H1 (cell line): ENCODE results near the gene MFGE8. TPM values are rescaled to one million over a fixed set of nuclear protein-coding genes. Genes with fewer than 3 reads are reported as not detected.

ENCODE experiments used
- CTCF ChIA-PET: fragments of 300-600 bp; sonication (Branson Sonifier 250); formaldehyde crosslinking; loops from one replicate; lab custom pipeline; 2021; ENCODE audit not compliant: partially characterized antibody; lab: Charles Lee
- POLR2A ChIA-PET: fragments of 300-600 bp; sonication (Branson Sonifier 250); formaldehyde crosslinking; loops from one replicate; lab custom pipeline; 2021; ENCODE audit warnings: inconsistent platforms; ENCODE audit not compliant: partially characterized antibody; lab: Charles Lee
- DNase-seq, 2 experiments: peaks; one replicate each; pipeline versions ENCODE4 v3.0.0 to v3.0.0-alpha.2; 2010 to 2022; ENCODE audit warnings: low spot score in 2 of 2, low read depth in 1 of 2, mixed read lengths in 1 of 2
- FAIRE-seq: peaks from 2 replicates; lab custom pipeline; 2011; peaks lifted over from hg19 to GRCh38; lab: Jason Lieb, UNC
- H2AFZ ChIP-seq: 2 replicates; pipeline ENCODE4 v1.8.1; 2012; ENCODE audit warnings: low read length, inconsistent platforms
- H2AK5ac ChIP-seq: 2 replicates; pipeline ENCODE4 v1.6.1; 2013; ENCODE audit warnings: low read depth, low read length
- H2BK120ac ChIP-seq: replicated peaks from 2 replicates; pipeline ENCODE3; 2013; ENCODE audit warnings: low read depth, low read length, inconsistent platforms
- H2BK12ac ChIP-seq: 2 replicates; pipeline ENCODE4 v1.6.1; 2013; ENCODE audit warnings: low read depth, low read length
- H2BK15ac ChIP-seq: 2 replicates; pipeline ENCODE4 v1.6.1; 2013; ENCODE audit warnings: low read length
- H2BK20ac ChIP-seq: 2 replicates; pipeline ENCODE4 v1.6.1; 2013; ENCODE audit warnings: low read length
- H2BK5ac ChIP-seq: 2 replicates; pipeline ENCODE4 v1.6.1; 2013; ENCODE audit warnings: low read depth, low read length
- H3K14ac ChIP-seq: 2 replicates; pipeline ENCODE4 v1.6.1; 2013; ENCODE audit warnings: inconsistent platforms; ENCODE audit not compliant: insufficient read length
- H3K18ac ChIP-seq: 2 replicates; pipeline ENCODE4 v1.6.1; 2013; ENCODE audit warnings: low read length; ENCODE audit errors: extremely low read depth
- H3K23ac ChIP-seq: 2 replicates; pipeline ENCODE4 v1.6.1; 2013; ENCODE audit warnings: inconsistent platforms; ENCODE audit not compliant: insufficient read length
- H3K23me2 ChIP-seq: 2 replicates; pipeline ENCODE4 v1.6.1; 2013; ENCODE audit warnings: low read depth, low read length
- H3K27ac ChIP-seq: 2 replicates; pipeline ENCODE4 v1.6.1; 2011; ENCODE audit warnings: low read depth, low read length, inconsistent platforms
- H3K27me3 ChIP-seq, 4 experiments: replicated peaks in 1 of 4; 1 replicate in 1 of 4; 2 replicates in 3 of 4; pipeline versions ENCODE4 v1.6.1 to v1.8.1; 2011 to 2013; ENCODE audit warnings: low read length in 3 of 4, mild to moderate bottlenecking in 3 of 4, inconsistent platforms in 2 of 4, mixed read lengths in 2 of 4, moderate library complexity in 1 of 4; ENCODE audit not compliant: control insufficient read depth in 3 of 4, insufficient read depth in 3 of 4; ENCODE audit errors: extremely low read depth in 1 of 4
- H3K36me3 ChIP-seq, 4 experiments: 2 replicates each; pipeline versions ENCODE4 v1.6.1 to v1.8.1; 2011 to 2013; ENCODE audit warnings: mild to moderate bottlenecking in 4 of 4, low read length in 3 of 4, moderate library complexity in 2 of 4, control low read depth in 1 of 4, inconsistent platforms in 1 of 4; ENCODE audit not compliant: insufficient read depth in 4 of 4, control insufficient read depth in 2 of 4
- H3K4ac ChIP-seq: replicated peaks from 2 replicates; pipeline ENCODE3; 2013; ENCODE audit warnings: low read length, low read depth, mixed read lengths, inconsistent platforms; ENCODE audit not compliant: insufficient read length
- H3K4me1 ChIP-seq, 4 experiments: replicated peaks in 1 of 4; 1 replicate in 1 of 4; 2 replicates in 3 of 4; pipeline versions ENCODE4 v1.6.1 to v1.8.1; 2011 to 2013; ENCODE audit warnings: low read length in 3 of 4, inconsistent platforms in 2 of 4, mixed read lengths in 1 of 4; ENCODE audit not compliant: insufficient read depth in 4 of 4, control insufficient read depth in 3 of 4
- H3K4me2 ChIP-seq, 2 experiments: 2 replicates each; pipeline versions ENCODE4 v1.6.1 to v1.8.1; 2011 to 2013; ENCODE audit warnings: low read depth in 2 of 2, low read length in 2 of 2, control low read depth in 1 of 2, inconsistent platforms in 1 of 2, mild to moderate bottlenecking in 1 of 2; ENCODE audit not compliant: insufficient read depth in 1 of 2
- H3K4me3 ChIP-seq, 4 experiments: fragments of 200-600, 300-600 bp in 1 of 4; sonication (generic), shearing (Covaris generic), sonication (Bioruptor Twin) in 1 of 4; 2 replicates each; pipeline versions ENCODE4 v1.5.1 to v1.8.1; 2011 to 2016; ENCODE audit warnings: low read length in 4 of 4, low read depth in 3 of 4, control low read depth in 2 of 4, inconsistent platforms in 2 of 4, mild to moderate bottlenecking in 2 of 4, mixed read lengths in 1 of 4, moderate library complexity in 1 of 4; ENCODE audit not compliant: insufficient read depth in 2 of 4; ENCODE audit errors: extremely low read depth in 1 of 4
- H3K56ac ChIP-seq: replicated peaks from 2 replicates; pipeline ENCODE3; 2013; ENCODE audit warnings: low read depth, mild to moderate bottlenecking, mixed read lengths, low read length, inconsistent platforms; ENCODE audit not compliant: insufficient read length
- H3K79me1 ChIP-seq: 2 replicates; pipeline ENCODE4 v1.6.1; 2013; ENCODE audit warnings: low read depth, low read length, control low read depth
- H3K79me2 ChIP-seq, 2 experiments: 2 replicates each; pipeline versions ENCODE4 v1.6.1 to v1.8.1; 2012 to 2013; ENCODE audit warnings: low read length in 2 of 2, mild to moderate bottlenecking in 2 of 2, inconsistent platforms in 1 of 2; ENCODE audit not compliant: insufficient read depth in 2 of 2, control insufficient read depth in 1 of 2
- H3K9ac ChIP-seq, 4 experiments: replicated peaks in 1 of 4; 1 replicate in 1 of 4; 2 replicates in 3 of 4; pipeline versions ENCODE4 v1.6.1 to v1.8.1; 2011 to 2013; ENCODE audit warnings: low read depth in 3 of 4, low read length in 3 of 4, control low read depth in 2 of 4, mild to moderate bottlenecking in 2 of 4, moderate library complexity in 2 of 4, inconsistent platforms in 1 of 4; ENCODE audit errors: extremely low read depth in 1 of 4
- H3K9me3 ChIP-seq, 2 experiments: 2 replicates each; pipeline versions ENCODE4 v1.6.1 to v1.8.1; 2012 to 2013; ENCODE audit warnings: mild to moderate bottlenecking in 2 of 2, moderate library complexity in 2 of 2, control low read depth in 1 of 2, inconsistent platforms in 1 of 2, low read depth in 1 of 2, low read length in 1 of 2, mixed read lengths in 1 of 2; ENCODE audit not compliant: insufficient read depth in 2 of 2
- H4K20me1 ChIP-seq, 2 experiments: replicated peaks in 1 of 2; 2 replicates each; pipeline versions ENCODE3 to v1.8.1; 2011 to 2013; ENCODE audit warnings: inconsistent platforms in 2 of 2, low read length in 2 of 2, mild to moderate bottlenecking in 1 of 2; ENCODE audit not compliant: insufficient read depth in 2 of 2, control insufficient read depth in 1 of 2
- H4K5ac ChIP-seq: 2 replicates; pipeline ENCODE4 v1.6.1; 2013; ENCODE audit warnings: low read length, low read depth, mixed read lengths, inconsistent platforms; ENCODE audit not compliant: insufficient read length
- H4K8ac ChIP-seq: 2 replicates; pipeline ENCODE4 v1.8.0; 2013; ENCODE audit warnings: mild to moderate bottlenecking, moderate library complexity, low read length, inconsistent platforms; ENCODE audit not compliant: insufficient read depth; ENCODE audit errors: extremely low read depth
- H4K91ac ChIP-seq: replicated peaks from 2 replicates; pipeline ENCODE3; 2013; ENCODE audit warnings: low read length, mixed read lengths, inconsistent platforms; ENCODE audit not compliant: insufficient read length
- CHD2 ChIP-seq: IDR thresholded peaks from 2 replicates; pipeline ENCODE4 v1.6.1; 2012; ENCODE audit warnings: low read length, improper control_type of control experiment
- GABPA ChIP-seq: IDR thresholded peaks from 2 replicates; pipeline ENCODE4 v1.6.1; 2011; ENCODE audit warnings: mild to moderate bottlenecking, low read length, moderate library complexity, borderline replicate concordance; ENCODE audit not compliant: insufficient read depth
- GTF2F1 ChIP-seq: IDR thresholded peaks from 2 replicates; pipeline ENCODE4 v1.6.1; 2012; ENCODE audit warnings: low read depth, low read length, improper control_type of control experiment, borderline replicate concordance
- KDM4A ChIP-seq: IDR thresholded peaks from one replicate; pipeline ENCODE4 v1.7.1; 2012; ENCODE audit warnings: low read depth, mild to moderate bottlenecking, moderate library complexity, low read length, inconsistent platforms; ENCODE audit not compliant: severe bottlenecking
- KDM5A ChIP-seq: fragments of 200-600 bp; IDR thresholded peaks from 2 replicates; pipeline ENCODE4 v1.7.1; 2012; ENCODE audit warnings: mild to moderate bottlenecking, low read length, inconsistent platforms, mixed read lengths
- PHF8 ChIP-seq: fragments of 200-600 bp; sonication (generic); conservative IDR thresholded peaks from 2 replicates; pipeline ENCODE4 v1.7.1; 2012; ENCODE audit warnings: low read depth, mild to moderate bottlenecking, inconsistent platforms, low read length, moderate library complexity
- POLR2A ChIP-seq, 2 experiments: IDR thresholded peaks; 1 replicate in 1 of 2; 2 replicates in 1 of 2; pipeline ENCODE4 v1.6.1; 2011; ENCODE audit warnings: low read depth in 2 of 2, low read length in 2 of 2, mild to moderate bottlenecking in 2 of 2; ENCODE audit errors: control extremely low read depth in 1 of 2
- POLR2AphosphoS5 ChIP-seq: IDR thresholded peaks from 2 replicates; pipeline ENCODE4 v1.6.1; 2011; ENCODE audit warnings: low read depth, low read length
- SP4 ChIP-seq: IDR thresholded peaks from 2 replicates; pipeline ENCODE4 v1.6.1; 2012; ENCODE audit warnings: low read length, inconsistent platforms
- SUZ12 ChIP-seq: fragments of 200-600 bp; sonication (generic); IDR thresholded peaks from 2 replicates; pipeline ENCODE4 v1.6.1; 2012; ENCODE audit warnings: mild to moderate bottlenecking, inconsistent platforms, low read length, moderate library complexity, mixed read lengths
- TAF1 ChIP-seq: IDR thresholded peaks from 2 replicates; pipeline ENCODE4 v1.6.1; 2011; ENCODE audit warnings: mild to moderate bottlenecking, low read depth, low read length
- TAF7 ChIP-seq: optimal IDR thresholded peaks from 2 replicates; pipeline ENCODE3; 2011; ENCODE audit warnings: low read depth, mild to moderate bottlenecking, inconsistent platforms, low read length, moderate library complexity, borderline replicate concordance
- TEAD4 ChIP-seq: IDR thresholded peaks from 2 replicates; pipeline ENCODE4 v1.6.1; 2012; ENCODE audit warnings: low read depth, low read length, inconsistent platforms, mixed read lengths
- YY1 ChIP-seq: IDR thresholded peaks from 2 replicates; pipeline ENCODE4 v1.6.1; 2011; ENCODE audit warnings: low read depth, mild to moderate bottlenecking, low read length
- WGBS, 2 experiments: shearing (Covaris generic) in 1 of 2; methylation state at CpG; one replicate each; pipeline versions ENCODE4 v1.1.6 to v1.1.7; 2013 to 2015; ENCODE audit warnings: low lambda C conversion rate in 2 of 2, mixed read lengths in 2 of 2, inconsistent platforms in 1 of 2, low coverage in 1 of 2, missing lambda C conversion rate in 1 of 2; ENCODE audit not compliant: insufficient replicate concordance in 2 of 2, insufficient coverage in 1 of 2, insufficient read length in 1 of 2; ENCODE audit errors: extremely low coverage in 1 of 2, missing lambda C conversion rate in 1 of 2; 5-methylcytosine and 5-hydroxymethylcytosine counted together
- polyA plus RNA-seq, 7 experiments: library from polyadenylated mRNA; depleted of rRNA in 3 of 7; stranded (reverse) in 5 of 7; unstranded in 2 of 7; fragments of >200 nt in 5 of 7; fragments of 200-250 nt in 2 of 7; gene quantifications; 1 replicate in 5 of 7; 2 replicates in 1 of 7; 4 replicates in 1 of 7; pipeline versions ENCODE4 v1.2.1 to v1.2.3, GENCODE V29; 2011 to 2013; ENCODE audit warnings: missing spikeins in 2 of 7, mixed read lengths in 2 of 7
- total RNA-seq: library from RNA; stranded (reverse); fragmentation: NEBNext Ultra II Directional; extraction: Animal tissue kit (Norgen Biotek cat#: 25700); gene quantifications from 2 replicates; pipeline ENCODE4 v1.2.1, GENCODE V29; 2021

Gene MFGE8
- total and polyA plus RNA-seq, 2 of the 8 experiments (the other 6 are each of a cell fraction or from before 2014, with no cell fraction given): 1,237 to 2,117 TPM

DNA sequence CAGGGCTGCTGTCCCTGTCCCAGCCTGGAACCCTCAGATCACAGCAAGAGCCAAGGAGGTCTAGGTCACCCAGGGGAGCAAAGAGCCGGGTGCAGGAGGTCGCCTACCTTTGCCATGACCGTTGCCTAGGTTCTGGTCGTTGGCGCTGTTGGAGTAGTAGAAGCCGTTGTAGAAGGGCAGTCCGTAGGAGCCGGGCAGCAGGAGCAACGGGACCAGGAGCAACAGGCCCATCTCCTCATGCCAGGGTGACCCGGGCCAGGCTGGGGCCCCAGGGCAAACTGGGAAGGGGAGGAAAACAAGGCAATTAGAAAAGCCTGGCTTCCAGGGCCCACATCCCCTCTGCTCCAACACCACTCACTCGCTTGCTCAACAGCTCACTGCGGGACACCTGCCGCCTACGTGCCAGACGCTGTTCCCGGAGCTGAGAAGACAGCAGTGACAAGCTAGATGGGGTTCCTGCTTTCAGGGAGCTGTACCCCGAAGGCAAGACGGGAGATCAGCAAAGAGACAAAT lies 26.1 kb downstream of the MFGE8 start:
- Histone ChIP-seq H4K91ac (no peak overlapping the region), H2BK12ac (no peak overlapping the region), H2BK5ac (no peak overlapping the region), H2BK20ac (no peak overlapping the region), H3K4me1 (peaks cover 0 to 9% (median 4%) of the 10 kb centered on the region in 4 experiments; a peak in 4 of 7 replicates), H3K23me2 (peaks cover 4% of the 10 kb centered on the region; the same call in 1 of the 2 replicates), H3K27me3 (no peaks in the 10 kb centered on the region; a peak in 1 of 7 replicates), H3K23ac (no peak overlapping the region), H3K4me3 (no peak overlapping the region), H3K4ac (no peak overlapping the region), H3K9me3 (no peaks in the 10 kb centered on the region), H4K20me1 (no peaks in the 10 kb centered on the region), H3K79me1 (no peaks in the 10 kb centered on the region), H3K79me2 (peaks cover 0 to 5% of the 10 kb centered on the region in 2 experiments; a peak in 1 of 4 replicates), H2AFZ (no peak overlapping the region), H3K18ac (no peak overlapping the region), H4K8ac (peak overlapping the region; percentile 60; the same call in 1 of the 2 replicates), H3K27ac (no peak overlapping the region), H2AK5ac (no peak overlapping the region), H3K9ac (no peak overlapping the region), H2BK15ac (no peak overlapping the region), H3K56ac (no peak overlapping the region), H2BK120ac (no peak overlapping the region), H3K14ac (no peak overlapping the region), H3K36me3 (peaks cover 5 to 14% (median 8%) of the 10 kb centered on the region in 4 experiments; a peak in 5 of 8 replicates), H4K5ac (no peak overlapping the region), H3K4me2 (no peak overlapping the region)
- ChIA-PET CTCF (interaction anchor here (0.7 to 10.4 kb wide), 6 partner anchors 8 to 1118 kb away, joined by 3 to 90 read pairs (median 4); no protein-coding TSS in a partner anchor), POLR2A (interaction anchor here (0.7 to 22.7 kb wide), 5 partner anchors 7 to 136 kb away, joined by 3 to 361 read pairs (median 4); partner anchors contain the start of genes HAPLN3 and MFGE8)
- 94% methylated on average over 18 of the region's 18 CpGs; no CpG with 5 or more reads in 1 of the 2 experiments for WGBS, 2 experiments
- no peak for FAIRE-seq
- TF ChIP-seq TEAD4 (no peak), SUZ12 (no peak), TAF7 (no peak), KDM5A (no peak), KDM4A (no peak), PHF8 (no peak), SP4 (no peak), POLR2AphosphoS5 (peak; percentile 25; the same call in 1 of the 2 replicates), POLR2A (IDR thresholded peaks at IDR 0.05; ENCODE audit: control extremely low read depth in 1 of 2, low read depth in 2 of 2, low read length in 2 of 2) (0 out of 3 replicates have a peak, but pooled peaks of 1 of the 2 experiments have one; percentile 29), YY1 (no peak), GTF2F1 (no peak), CHD2 (no peak), TAF1 (no peak), GABPA (no peak)
- DNase-seq: no peak
